BE2C (cell line): Measurements from ENCODE around the gene THOC5.
"Not testable (repeated sequence)": the region's sequence is repeated elsewhere in the genome, so short reads cannot be mapped to it uniquely, and the experiment has no call there.

Experiments
- DNase-seq: peaks from one replicate; pipeline ENCODE4 v3.0.0-alpha.2; 2020
- H3K27me3 ChIP-seq: fragments of 250-450 bp; sonication (Bioruptor Pico); 2 replicates; pipeline ENCODE4 v1.5.1; 2020; ENCODE audit warnings: mild to moderate bottlenecking
- H3K36me3 ChIP-seq: fragments of 250-450 bp; sonication (Bioruptor Pico); 2 replicates; pipeline ENCODE4 v1.5.1; 2020; ENCODE audit warnings: mild to moderate bottlenecking
- H3K4me1 ChIP-seq: fragments of 250-450 bp; sonication (Bioruptor Pico); 2 replicates; pipeline ENCODE4 v1.5.1; 2020
- H3K4me3 ChIP-seq: 2 replicates; pipeline ENCODE4 v1.5.1; 2011; ENCODE audit warnings: low read depth, low read length
- H3K9me3 ChIP-seq: fragments of 250-450 bp; sonication (Bioruptor Pico); 2 replicates; pipeline ENCODE4 v1.5.1; 2020
- CTCF ChIP-seq: IDR thresholded peaks from 2 replicates; pipeline ENCODE4 v1.5.1; 2012; ENCODE audit warnings: mild to moderate bottlenecking, low read depth, low read length

THOC5 gene

DNA sequence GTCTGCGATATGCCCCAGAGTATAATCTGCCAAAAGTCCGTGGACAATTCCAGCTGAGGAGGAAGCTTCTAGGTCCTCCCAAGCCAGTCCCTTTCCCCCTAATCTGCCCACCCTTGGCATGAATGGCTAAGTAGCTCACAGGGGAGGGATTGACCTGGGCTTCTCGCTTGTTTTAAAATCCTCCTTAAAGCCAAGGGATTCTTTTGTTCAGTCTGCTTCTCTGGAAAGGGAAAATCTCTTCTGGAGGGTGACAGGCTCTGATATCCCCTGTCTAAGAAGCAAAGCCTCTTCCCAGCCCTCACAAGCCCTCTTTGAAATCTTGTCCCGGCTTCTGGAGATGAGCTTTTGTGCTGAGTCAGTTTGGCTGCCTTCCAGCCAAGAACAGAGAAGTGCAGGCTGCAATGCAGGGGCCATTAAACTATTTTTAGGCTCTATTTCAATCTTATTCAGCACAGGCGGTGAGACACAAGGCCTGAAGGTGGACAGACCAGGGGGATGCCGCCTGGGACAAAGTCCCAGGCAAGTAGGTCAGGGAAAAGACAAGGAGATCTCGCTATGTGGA lies 49.7 kb downstream of the THOC5 start:
- Histone ChIP-seq H3K9me3 (no peaks in the 10 kb centered on the region), H3K27me3 (no peaks in the 10 kb centered on the region), H3K36me3 (peaks cover 21% of the 10 kb centered on the region), H3K4me1 (peaks cover 7% of the 10 kb centered on the region), H3K4me3 (no peak overlapping the region)
- peak; percentile 59 for DNase-seq
- no peak for TF ChIP-seq CTCF

- Histone ChIP-seq H3K9me3 (no peaks in the 10 kb centered on the region), H3K4me1 (peaks cover 7% of the 10 kb centered on the region), H3K36me3 (no peaks in the 10 kb centered on the region; the same call in 1 of the 2 replicates), H3K27me3 (no peaks in the 10 kb centered on the region), H3K4me3 (no peak overlapping the region)
- DNase-seq, result no peak
- TF ChIP-seq CTCF, result no peak
These were observed 53.7 kb downstream of the THOC5 start for GRCh38 chr22:29499852-29500251.

DNA sequence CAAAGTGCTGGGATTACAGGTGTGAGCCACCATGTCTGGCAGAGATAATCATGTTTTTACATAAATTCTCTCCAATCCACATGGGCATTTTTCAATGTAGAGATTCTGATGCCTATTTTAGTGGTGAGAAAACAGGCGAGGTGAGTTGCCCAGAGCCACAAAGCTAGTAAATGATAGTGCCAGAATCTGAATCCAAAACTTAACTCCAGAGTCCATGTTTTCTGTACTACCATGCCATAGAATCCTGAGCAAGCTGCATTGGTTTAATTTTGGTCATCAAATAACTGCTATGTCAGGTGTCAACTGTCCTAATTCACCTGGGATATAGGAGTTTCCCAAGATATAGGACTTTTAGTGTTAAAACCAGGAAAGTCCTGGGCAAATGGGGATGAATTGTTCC lies 59.9 kb downstream of the THOC5 start:
- no peak for DNase-seq
- no peak overlapping the region for H3K4me3 ChIP-seq
- no peaks in the 10 kb centered on the region for H3K4me1 ChIP-seq
- no peaks in the 10 kb centered on the region for H3K9me3 ChIP-seq
- no peaks in the 10 kb centered on the region for H3K27me3 ChIP-seq
- no peaks in the 10 kb centered on the region for H3K36me3 ChIP-seq
- TF ChIP-seq CTCF, result no peak

DNA sequence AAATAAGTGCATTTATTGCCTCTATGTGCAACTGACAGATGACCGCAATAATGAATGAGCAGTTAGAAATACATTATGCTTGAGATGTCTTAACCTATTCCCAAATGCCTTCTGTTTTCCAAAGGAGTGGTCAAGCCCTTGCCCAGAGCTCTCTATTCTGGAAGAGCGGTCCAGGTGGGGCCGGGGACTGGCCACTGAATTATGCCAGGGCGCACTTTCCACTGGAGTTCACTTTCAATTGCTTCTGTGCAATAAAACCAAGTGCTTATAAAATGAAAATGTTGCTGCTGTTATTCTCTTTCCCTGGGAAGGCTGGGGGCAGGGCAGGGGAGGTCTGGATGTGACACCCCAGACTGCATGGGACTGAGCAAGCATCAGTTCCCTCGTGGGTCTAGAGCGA lies 62.5 kb downstream of the THOC5 start:
- H3K36me3 ChIP-seq, result no peaks in the 10 kb centered on the region
- no peak for TF ChIP-seq CTCF
- no peaks in the 10 kb centered on the region for H3K27me3 ChIP-seq
- no peaks in the 10 kb centered on the region for H3K9me3 ChIP-seq
- H3K4me1 ChIP-seq, result no peaks in the 10 kb centered on the region
- no peak for DNase-seq
- H3K4me3 ChIP-seq, result no peak overlapping the region

DNA sequence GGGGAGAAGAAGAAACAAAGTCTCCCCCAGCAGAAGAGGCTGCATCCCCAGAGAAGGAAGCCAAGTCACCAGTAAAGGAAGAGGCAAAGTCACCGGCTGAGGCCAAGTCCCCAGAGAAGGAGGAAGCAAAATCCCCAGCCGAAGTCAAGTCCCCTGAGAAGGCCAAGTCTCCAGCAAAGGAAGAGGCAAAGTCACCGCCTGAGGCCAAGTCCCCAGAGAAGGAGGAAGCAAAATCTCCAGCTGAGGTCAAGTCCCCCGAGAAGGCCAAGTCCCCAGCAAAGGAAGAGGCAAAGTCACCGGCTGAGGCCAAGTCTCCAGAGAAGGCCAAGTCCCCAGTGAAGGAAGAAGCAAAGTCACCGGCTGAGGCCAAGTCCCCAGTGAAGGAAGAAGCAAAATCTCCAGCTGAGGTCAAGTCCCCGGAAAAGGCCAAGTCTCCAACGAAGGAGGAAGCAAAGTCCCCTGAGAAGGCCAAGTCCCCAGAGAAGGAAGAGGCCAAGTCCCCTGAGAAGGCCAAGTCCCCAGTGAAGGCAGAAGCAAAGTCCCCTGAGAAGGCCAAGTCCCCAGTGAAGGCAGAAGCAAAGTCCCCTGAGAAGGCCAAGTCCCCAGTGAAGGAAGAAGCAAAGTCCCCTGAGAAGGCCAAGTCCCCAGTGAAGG lies 64.3 kb downstream of the THOC5 start:
- H3K27me3 ChIP-seq, H3K36me3 ChIP-seq, DNase-seq, H3K4me3 ChIP-seq, H3K9me3 ChIP-seq, H3K4me1 ChIP-seq: not testable (repeated sequence)

DNA sequence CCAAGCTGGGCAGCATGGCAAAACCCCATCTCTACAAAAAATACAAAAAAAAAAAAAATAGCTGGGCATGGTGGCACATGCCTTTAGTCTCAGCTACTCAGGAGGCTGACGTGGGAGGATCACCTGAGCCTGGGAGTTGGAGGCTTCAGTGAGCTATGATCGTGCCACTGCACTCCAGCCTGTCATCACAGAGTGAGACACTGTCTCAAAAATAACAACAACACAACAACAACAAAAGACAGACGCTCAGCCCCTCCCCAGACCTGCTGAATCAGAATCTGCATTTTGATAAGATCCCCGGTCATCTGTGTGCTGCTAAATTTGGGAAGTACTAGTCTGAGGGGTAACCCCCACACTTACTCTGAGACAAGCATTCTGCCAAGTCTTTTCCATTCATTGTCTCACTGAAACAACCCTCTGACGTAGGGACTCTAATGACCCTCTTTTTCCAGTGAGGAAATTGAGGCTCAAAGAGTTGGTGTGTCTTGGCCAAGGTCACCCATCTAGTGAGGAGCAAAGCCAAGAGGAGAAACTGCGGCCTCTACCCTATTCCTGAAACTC lies 66.1 kb downstream of the THOC5 start:
- Histone ChIP-seq H3K36me3 (no peaks in the 10 kb centered on the region), H3K4me1 (no peaks in the 10 kb centered on the region), H3K4me3 (no peak overlapping the region), H3K27me3 (no peaks in the 10 kb centered on the region), H3K9me3 (no peaks in the 10 kb centered on the region)
- no peak for DNase-seq
- TF ChIP-seq CTCF, result no peak
